Measurements from ENCODE around the gene HOXD8. TPM values are rescaled to one million over a fixed set of nuclear protein-coding genes. Genes with fewer than 3 reads are reported as not detected.

The HOXD8 gene
- total RNA-seq, 4 donors from 2014 or later, result 12.6 to 19.5 (median 16.7) TPM

GRCh38 chr2:176118601-176119339 lies 10.7 kb upstream of the HOXD8 start:
- peaks cover 10 to 100% of the 10 kb centered on the region in 2 donors for H3K27me3 ChIP-seq
- no peak overlapping the region for H3K4me3 ChIP-seq
- H3K27ac ChIP-seq, result no peak overlapping the region
- no peaks in the 10 kb centered on the region for H3K36me3 ChIP-seq
- TF ChIP-seq EP300 (IDR thresholded peaks at IDR 0.05) (no peak), CTCF (IDR thresholded peaks at IDR 0.05) (peak in 2 of 5 experiments; percentile 14 to 15), POLR2A (IDR thresholded peaks at IDR 0.05) (no peak)
- no peaks in the 10 kb centered on the region for H3K9me3 ChIP-seq
- peaks cover 0 to 42% (median 6%) of the 10 kb centered on the region in 4 donors for H3K4me1 ChIP-seq
- 20 to 28% methylated on average over 24 of the region's 24 CpGs for WGBS, 2 donors
- no peak for DNase-seq (ENCODE audit: low spot score in 2 of 2)

- H3K27ac ChIP-seq, result no peak overlapping the region
- 61 to 62% methylated on average over 13 of the region's 13 CpGs for WGBS, 2 donors
- no peak for DNase-seq (ENCODE audit: low spot score in 2 of 2)
- no peaks in the 10 kb centered on the region for H3K9me3 ChIP-seq
- H3K4me3 ChIP-seq, result no peak overlapping the region
- TF ChIP-seq EP300 (IDR thresholded peaks at IDR 0.05), result no peak
- TF ChIP-seq POLR2A (IDR thresholded peaks at IDR 0.05), result no peak
- no peak for TF ChIP-seq CTCF (IDR thresholded peaks at IDR 0.05)
- peaks cover 0 to 43% (median 6%) of the 10 kb centered on the region in 4 donors for H3K4me1 ChIP-seq
- peaks cover 10 to 100% of the 10 kb centered on the region in 2 donors for H3K27me3 ChIP-seq
- no peaks in the 10 kb centered on the region for H3K36me3 ChIP-seq
These were observed 8.9 kb upstream of the HOXD8 start for GRCh38 chr2:176120364-176121189.

- TF ChIP-seq POLR2A (IDR thresholded peaks at IDR 0.05) (no peak), CTCF (IDR thresholded peaks at IDR 0.05) (no peak), EP300 (IDR thresholded peaks at IDR 0.05) (no peak)
- H3K27ac ChIP-seq, result peak overlapping the region in 2 of 4 donors; percentile 11 to 81
- no peaks in the 10 kb centered on the region for H3K9me3 ChIP-seq
- 20 to 30% methylated on average over 37 to 53 of the region's 53 CpGs for WGBS, 2 donors
- DNase-seq (ENCODE audit: low spot score in 2 of 2), result no peak
- peaks cover 0 to 36% (median 6%) of the 10 kb centered on the region in 4 donors for H3K4me1 ChIP-seq
- H3K27me3 ChIP-seq, result peaks cover 10 to 99% of the 10 kb centered on the region in 2 donors
- H3K36me3 ChIP-seq, result no peaks in the 10 kb centered on the region
- H3K4me3 ChIP-seq, result peak overlapping the region in 2 of 4 donors; percentile 41 to 60
These were observed 8.1 kb upstream of the HOXD8 start for GRCh38 chr2:176121190-176122051.

- H3K27me3 ChIP-seq, result peaks cover 10 to 99% of the 10 kb centered on the region in 2 donors
- H3K4me1 ChIP-seq, result peaks cover 0 to 35% (median 7%) of the 10 kb centered on the region in 4 donors
- no peak for DNase-seq (ENCODE audit: low spot score in 2 of 2)
- no peaks in the 10 kb centered on the region for H3K9me3 ChIP-seq
- TF ChIP-seq EP300 (IDR thresholded peaks at IDR 0.05), result no peak
- TF ChIP-seq CTCF (IDR thresholded peaks at IDR 0.05), result no peak
- TF ChIP-seq POLR2A (IDR thresholded peaks at IDR 0.05), result no peak
- peak overlapping the region; percentile 35 to 60 (median 42) for H3K4me3 ChIP-seq
- peak overlapping the region in 3 of 4 donors; percentile 11 to 81 (median 21) for H3K27ac ChIP-seq
- no peaks in the 10 kb centered on the region for H3K36me3 ChIP-seq
- 2 to 6% methylated on average over 43 to 46 of the region's 47 CpGs for WGBS, 2 donors
These were observed 7.3 kb upstream of the HOXD8 start for GRCh38 chr2:176122052-176122682.
